Liver (tissue), 3 donors: ENCODE results near the gene PHLDA2.

Experiments
- EGR1 ChIP-seq, 2 donors: IDR thresholded peaks; 2 replicates each; pipeline ENCODE4 v1.6.1; 2016 to 2018; ENCODE audit warnings: antibody characterized with exemption in 2 of 2, low read depth in 2 of 2
- TF ChIP-seq, protein P1 (sequence below): fragments of 150-350 bp; IDR thresholded peaks from 2 replicates; pipeline ENCODE4 v1.5.1; 2017; ENCODE audit warnings: improper control_type of control experiment, low read depth, low read length; ENCODE audit not compliant: missing input control
- TF ChIP-seq, protein P2 (sequence below): IDR thresholded peaks from 2 replicates; pipeline ENCODE4 v1.6.1; 2016; ENCODE audit warnings: antibody characterized with exemption
- donor health status: healthy.
- donor health status: healthy.

DNA sequence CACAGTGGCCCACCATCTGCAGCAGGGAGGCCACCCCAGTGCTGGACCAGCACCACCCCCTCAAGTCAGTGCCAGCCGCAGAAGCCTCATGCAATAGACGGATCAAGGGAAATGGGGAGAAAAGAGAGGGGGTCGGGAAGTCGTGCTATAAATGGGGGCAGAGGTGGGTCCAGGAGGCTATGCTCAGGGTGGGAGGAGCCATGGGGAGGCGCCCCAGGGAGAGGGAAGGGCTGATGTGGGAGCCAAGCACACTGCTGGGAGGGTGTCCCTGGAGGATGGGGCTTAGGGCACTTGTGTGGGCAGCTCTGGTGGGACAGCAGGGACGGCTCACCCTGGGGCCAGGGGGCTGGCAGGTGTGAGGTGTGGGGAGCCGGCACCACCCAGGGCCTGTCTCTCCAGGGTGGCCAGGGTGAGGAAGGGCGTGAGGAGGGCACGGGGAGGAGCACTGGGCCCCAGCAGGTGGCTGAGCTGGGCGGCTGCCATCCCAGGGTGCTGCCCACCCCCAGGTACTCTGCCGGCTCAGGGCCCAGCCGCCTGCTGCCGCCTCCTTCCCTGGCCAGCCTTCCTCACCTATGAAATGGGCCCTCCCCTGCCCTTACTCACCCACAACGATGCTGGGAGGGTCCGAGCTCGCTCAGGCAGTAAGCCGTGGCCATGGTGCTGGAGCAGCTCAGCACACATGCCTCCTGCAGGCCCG, 18.0 kb downstream of the PHLDA2 start:
- TF ChIP-seq, protein P1, sequence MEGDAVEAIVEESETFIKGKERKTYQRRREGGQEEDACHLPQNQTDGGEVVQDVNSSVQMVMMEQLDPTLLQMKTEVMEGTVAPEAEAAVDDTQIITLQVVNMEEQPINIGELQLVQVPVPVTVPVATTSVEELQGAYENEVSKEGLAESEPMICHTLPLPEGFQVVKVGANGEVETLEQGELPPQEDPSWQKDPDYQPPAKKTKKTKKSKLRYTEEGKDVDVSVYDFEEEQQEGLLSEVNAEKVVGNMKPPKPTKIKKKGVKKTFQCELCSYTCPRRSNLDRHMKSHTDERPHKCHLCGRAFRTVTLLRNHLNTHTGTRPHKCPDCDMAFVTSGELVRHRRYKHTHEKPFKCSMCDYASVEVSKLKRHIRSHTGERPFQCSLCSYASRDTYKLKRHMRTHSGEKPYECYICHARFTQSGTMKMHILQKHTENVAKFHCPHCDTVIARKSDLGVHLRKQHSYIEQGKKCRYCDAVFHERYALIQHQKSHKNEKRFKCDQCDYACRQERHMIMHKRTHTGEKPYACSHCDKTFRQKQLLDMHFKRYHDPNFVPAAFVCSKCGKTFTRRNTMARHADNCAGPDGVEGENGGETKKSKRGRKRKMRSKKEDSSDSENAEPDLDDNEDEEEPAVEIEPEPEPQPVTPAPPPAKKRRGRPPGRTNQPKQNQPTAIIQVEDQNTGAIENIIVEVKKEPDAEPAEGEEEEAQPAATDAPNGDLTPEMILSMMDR = no peak
- TF ChIP-seq EGR1 (IDR thresholded peaks at IDR 0.05; ENCODE audit: low read depth in 2 of 2) = no peak
- TF ChIP-seq, protein P2, sequence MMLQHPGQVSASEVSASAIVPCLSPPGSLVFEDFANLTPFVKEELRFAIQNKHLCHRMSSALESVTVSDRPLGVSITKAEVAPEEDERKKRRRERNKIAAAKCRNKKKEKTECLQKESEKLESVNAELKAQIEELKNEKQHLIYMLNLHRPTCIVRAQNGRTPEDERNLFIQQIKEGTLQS = no peak
